ENCODE measurements around the gene GJC1. TPM values are rescaled to one million over a fixed set of nuclear protein-coding genes. Genes with fewer than 3 reads are reported as not detected.
A peak's percentile ranks its signal among the peaks of the same experiment; 100 is the strongest.

Gene GJC1
- total RNA-seq, 8 experiments from 2014 or later: 1.4 to 43.0 (median 9.0) TPM

GRCh38 chr17:44749076-44749979, 80.8 kb downstream of the GJC1 start:
- Histone ChIP-seq H3K4me1 (replicated peaks in 1 of 2) (peaks cover 27 to 29% of the 10 kb centered on the region in 2 donors), H3K27ac (peak overlapping the region; percentile 62 to 70), H3K4me3 (peak overlapping the region in 1 of 5 donors; percentile 26)
- in situ Hi-C loops (cut with MboI; ENCODE audit: low pct_unique_long_range_greater_than_20kb in 2 of 9, low sequenced_read_pairs in 9 of 9, unreplicated experiment in 9 of 9): no loop called here
- peak in 5 of 8 experiments; percentile 30 to 79 (median 45) for ATAC-seq (replicated peaks in 6 of 8)
- WGBS, 10 experiments: 27 to 48% (median 40%) methylated on average over 1 to 6 of the region's 19 CpGs; no CpG with 5 or more reads in 7 of the 10 experiments

Other genes starting within 250 kb of the GJC1 start
- gene MEIOC, start 173.8 kb downstream of the GJC1 start, total RNA-seq: 1 to 10 TPM in 5 of 8 experiments, under 1 TPM in 3; 0.81 to 2.5 (median 1.0) TPM
- 10 to 100 TPM; 25.6 to 40.7 (median 31.5) TPM for gene CCDC43, start 140.5 kb downstream of the GJC1 start, total RNA-seq
- gene DBF4B, start 121.6 kb downstream of the GJC1 start, total RNA-seq: 10 to 100 TPM in 3 of 8 experiments, 1 to 10 TPM in 5; 2.8 to 20.0 (median 6.1) TPM
- gene ADAM11, start 71.3 kb downstream of the GJC1 start, total RNA-seq: 10 to 100 TPM in 1 of 8 experiments, 1 to 10 TPM in 5, under 1 TPM in 2; 0.15 to 10.1 (median 4.3) TPM
- gene HIGD1B, start 17.6 kb upstream of the GJC1 start, total RNA-seq: 1 to 10 TPM in 1 of 8 experiments, under 1 TPM in 3, not detected in 4; 0.63 to 1.1 (median 0.93) TPM
- 100 to 1,000 TPM in 2 of 8 experiments, 10 to 100 TPM in 6; 31.6 to 155 (median 63.5) TPM for gene EFTUD2, start 69.2 kb upstream of the GJC1 start, total RNA-seq
- 1,000 to 10,000 TPM in 1 of 8 experiments, 1 to 10 TPM in 6, under 1 TPM in 1; 0.92 to 2,179 (median 1.8) TPM for gene GFAP, start 85.2 kb upstream of the GJC1 start, total RNA-seq
- gene KIF18B, start 117.5 kb upstream of the GJC1 start, total RNA-seq: 10 to 100 TPM in 3 of 8 experiments, under 1 TPM in 5; 0.20 to 17.8 (median 0.80) TPM
- 100 to 1,000 TPM in 1 of 8 experiments, 1 to 10 TPM in 4, under 1 TPM in 1, not detected in 2; 0.35 to 116 (median 3.3) TPM for gene C1QL1, start 138.0 kb upstream of the GJC1 start, total RNA-seq
- gene DCAKD, start 221.3 kb upstream of the GJC1 start, total RNA-seq: 100 to 1,000 TPM in 1 of 8 experiments, 10 to 100 TPM in 7; 15.5 to 109 (median 46.5) TPM
- gene NMT1, start 231.0 kb upstream of the GJC1 start, total RNA-seq: 100 to 1,000 TPM in 2 of 8 experiments, 10 to 100 TPM in 6; 38.3 to 140 (median 67.8) TPM